Fibroblast of skin of right quadriceps (primary cell): ENCODE results near the gene MGAT5B.
A peak's percentile ranks its signal among the peaks of the same experiment; 100 is the strongest.

Experiments
- DNase-seq: peaks from one replicate; pipeline ENCODE4 v3.0.0-alpha.2; 2013

Gene MGAT5B

DNA sequence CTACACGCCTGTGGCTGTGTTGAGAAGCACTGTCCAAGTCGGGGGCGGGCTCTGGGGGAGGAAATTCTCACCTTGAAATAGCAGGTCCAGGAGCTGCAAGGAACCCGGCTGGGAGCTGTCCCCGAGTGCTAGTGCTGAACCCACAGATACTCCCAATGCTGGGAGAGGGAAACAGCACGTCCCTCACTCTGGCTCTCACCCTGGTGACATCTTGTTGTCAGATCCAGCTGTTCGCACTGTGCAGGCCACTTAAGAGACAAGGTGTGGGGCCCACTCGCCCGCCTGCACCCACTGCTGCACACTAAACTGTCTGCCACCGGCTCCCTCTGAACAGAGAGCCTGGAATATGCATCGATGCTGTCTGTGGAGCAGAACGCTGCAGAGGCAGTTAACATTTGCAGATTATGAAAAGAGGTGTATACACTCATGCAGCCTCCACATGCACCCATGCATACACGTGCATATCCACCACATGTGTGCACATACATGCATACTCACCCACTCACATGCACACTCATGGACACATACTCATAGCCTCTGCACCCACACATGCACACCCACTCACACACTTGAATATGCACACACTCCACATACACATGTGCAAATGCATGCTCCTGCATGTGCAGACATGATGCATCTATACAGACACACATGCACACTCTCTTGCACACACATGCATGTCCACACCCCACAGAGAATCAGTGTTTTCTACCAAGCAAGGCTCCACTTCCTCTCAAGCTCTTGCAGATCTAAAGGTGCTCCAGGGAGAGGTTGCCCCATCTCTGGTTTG, 42.0 kb downstream of the MGAT5B start:
- DNase-seq, result peak; percentile 30

GRCh38 chr17:76911299-76912017, 43.3 kb downstream of the MGAT5B start:
- no peak for DNase-seq

DNA sequence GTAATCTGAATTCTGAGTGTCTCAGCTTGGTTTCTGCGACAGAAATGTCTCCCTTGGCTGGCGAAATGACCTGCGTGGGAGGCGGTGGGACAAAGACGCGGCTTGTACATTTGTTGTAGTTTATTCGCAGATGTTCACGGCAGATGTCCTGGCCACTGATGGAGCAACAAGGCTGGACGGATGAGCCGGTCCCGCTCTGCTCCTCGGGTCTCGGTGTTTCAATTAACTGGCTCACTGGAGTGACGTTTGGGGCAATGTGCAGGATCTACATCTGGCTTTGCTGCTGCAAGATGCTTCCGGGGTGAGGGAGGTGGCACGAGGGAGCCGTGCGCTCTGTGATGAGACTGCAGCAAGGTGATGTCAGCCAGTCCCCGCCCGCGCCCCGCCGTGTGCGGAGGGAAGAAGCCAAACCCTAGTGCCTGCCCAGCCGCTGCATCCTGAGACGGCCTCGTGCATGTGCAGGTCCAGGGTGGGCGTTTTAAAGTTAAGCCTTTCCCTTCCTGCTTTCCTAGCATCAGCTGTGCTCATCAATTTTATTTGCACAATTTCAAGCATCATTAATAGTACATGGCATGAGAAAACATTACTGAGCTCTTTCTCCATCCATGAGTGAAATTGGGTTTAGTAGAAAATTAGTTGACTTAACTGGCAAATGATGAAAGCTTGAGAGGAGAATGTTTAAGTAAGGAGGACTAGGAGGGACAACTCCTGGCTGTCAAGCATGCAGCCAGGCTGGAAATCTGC, 44.4 kb downstream of the MGAT5B start:
- no peak for DNase-seq

GRCh38 chr17:76914937-76915336, 46.7 kb downstream of the MGAT5B start:
- no peak for DNase-seq

DNA sequence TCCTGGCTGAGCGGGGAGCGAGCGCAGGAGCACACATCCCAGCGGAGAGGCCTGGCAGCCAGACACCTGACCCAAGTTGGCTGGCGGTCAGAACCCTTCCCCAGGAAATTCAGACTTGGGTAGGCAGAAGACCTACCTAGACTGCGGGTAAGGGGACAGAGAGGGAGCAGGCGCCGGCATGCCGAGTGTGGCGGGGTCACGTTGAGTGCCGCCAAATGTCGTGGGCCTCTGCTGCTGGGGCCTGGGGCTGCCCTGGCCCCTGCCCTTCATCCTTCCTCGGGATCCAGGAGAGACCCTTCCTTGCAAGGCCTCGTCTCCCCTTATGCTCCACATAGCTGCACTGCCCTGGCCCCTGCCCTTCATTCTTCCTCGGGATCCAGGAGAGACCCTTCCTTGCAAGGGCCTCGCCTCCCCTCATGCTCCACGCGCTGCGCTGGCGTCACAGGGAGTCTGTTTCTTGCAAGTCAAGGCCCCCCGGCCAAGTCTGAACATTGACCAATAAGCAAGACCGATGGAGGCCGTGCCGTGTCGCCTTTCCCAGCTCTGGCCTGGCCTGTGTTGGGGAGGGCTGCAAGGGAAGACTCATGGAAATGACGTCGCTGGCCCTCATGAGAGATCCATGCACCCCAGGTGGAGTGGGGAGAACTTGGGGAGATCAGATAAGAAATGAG, 47.8 kb downstream of the MGAT5B start:
- no peak for DNase-seq

- DNase-seq, result no peak
Measured at GRCh38 chr17:76917829-76918228, 49.6 kb downstream of the MGAT5B start.

DNA sequence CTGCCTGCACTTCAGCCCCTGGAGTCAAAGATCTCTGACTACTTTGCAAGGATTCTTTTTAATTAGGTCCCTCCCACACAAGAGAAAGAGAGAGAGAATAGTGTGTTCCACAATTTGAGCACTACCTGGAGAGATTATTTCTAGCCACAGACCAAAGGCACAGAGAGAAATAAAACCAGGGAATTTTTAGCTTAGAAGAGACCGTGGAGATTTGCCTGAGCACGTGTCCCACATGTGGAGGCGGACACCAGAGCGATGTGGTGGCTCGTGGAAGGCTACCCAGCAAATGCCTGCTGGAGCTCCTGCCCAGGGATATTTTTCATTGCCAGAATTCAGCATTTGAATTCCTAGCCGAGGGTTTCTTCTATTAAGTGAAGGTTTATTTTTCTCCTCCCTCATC, 50.6 kb downstream of the MGAT5B start:
- DNase-seq, result no peak

DNA sequence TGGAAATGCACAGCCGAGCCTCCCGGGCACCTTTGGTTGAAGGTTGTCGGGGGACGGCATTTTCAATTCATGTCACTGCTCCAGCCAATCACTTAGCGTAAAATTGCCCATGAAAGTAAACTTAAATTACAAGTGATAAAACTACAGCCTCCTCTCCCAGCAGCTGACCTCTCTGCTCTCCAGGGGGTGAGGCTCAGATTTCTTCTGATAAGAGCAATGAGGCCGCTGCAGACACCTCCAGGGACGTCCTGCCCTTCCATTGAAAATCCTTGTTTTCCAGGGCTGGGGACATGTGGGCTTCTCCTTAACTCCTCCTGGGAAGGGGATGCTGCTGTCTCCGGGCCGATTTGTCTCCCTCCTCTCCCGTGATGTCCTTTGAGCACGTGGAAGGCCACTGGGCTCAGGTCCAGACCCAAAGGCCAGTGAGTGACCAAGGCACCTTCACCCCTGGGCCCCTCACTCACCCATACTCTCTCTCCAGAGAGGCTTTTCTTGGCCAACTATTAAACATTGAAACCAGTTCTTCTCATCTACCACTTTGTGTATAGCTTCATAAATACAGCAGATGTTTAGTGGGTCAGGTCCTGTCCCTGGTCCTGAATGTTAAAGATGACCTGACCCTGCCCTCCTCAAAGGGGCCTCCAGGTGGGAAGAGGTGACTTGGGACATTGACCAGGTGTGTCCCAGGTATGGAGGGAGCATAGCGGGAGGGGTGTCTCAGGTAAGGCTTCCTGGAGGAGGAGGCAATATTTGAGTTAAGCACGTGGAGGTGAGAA, 52.3 kb downstream of the MGAT5B start:
- DNase-seq, result no peak

GRCh38 chr17:76921340-76922036, 53.3 kb downstream of the MGAT5B start:
- DNase-seq, result no peak

DNA sequence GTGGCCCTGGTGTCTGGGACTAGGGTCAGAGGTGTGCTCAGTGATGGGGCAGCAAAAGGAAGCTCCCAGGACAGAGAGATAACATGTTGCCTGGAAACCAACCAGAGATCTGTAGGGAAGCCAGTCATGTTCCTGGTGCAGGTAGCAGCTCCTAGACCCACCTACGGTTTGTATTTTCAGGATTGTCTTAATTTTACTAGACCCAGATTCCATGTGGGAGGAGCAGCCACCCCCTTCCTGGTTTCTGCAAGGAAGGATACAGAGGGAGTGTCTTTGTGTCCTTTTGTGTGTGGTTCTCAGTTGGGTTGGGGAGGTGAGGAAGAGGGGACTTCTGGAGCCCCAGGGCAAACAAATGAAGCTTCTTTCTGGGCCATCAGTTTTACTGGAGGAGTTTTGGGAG, 53.9 kb downstream of the MGAT5B start:
- no peak for DNase-seq

- DNase-seq, result no peak
Measured at GRCh38 chr17:76922967-76923366, 54.8 kb downstream of the MGAT5B start.

DNA sequence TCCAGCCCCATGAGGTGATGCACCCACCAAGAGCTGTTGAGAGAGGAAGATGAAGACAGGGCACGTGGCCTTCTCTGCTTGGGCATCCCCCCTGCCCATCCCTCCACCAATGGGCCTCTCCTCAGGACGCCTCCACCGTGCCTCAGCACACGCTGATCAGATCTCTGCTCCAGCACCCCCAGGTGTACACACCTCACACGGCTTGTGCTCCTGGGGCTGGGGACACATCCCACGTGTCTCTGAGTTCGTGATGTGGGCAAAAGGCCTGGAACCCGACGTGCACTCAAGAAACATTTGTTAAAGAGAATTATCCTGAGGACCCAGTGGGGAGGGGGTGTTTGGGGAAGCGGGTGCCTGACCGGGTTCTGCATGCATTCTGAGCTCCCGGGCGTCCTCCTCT, 55.3 kb downstream of the MGAT5B start:
- DNase-seq, result no peak

DNA sequence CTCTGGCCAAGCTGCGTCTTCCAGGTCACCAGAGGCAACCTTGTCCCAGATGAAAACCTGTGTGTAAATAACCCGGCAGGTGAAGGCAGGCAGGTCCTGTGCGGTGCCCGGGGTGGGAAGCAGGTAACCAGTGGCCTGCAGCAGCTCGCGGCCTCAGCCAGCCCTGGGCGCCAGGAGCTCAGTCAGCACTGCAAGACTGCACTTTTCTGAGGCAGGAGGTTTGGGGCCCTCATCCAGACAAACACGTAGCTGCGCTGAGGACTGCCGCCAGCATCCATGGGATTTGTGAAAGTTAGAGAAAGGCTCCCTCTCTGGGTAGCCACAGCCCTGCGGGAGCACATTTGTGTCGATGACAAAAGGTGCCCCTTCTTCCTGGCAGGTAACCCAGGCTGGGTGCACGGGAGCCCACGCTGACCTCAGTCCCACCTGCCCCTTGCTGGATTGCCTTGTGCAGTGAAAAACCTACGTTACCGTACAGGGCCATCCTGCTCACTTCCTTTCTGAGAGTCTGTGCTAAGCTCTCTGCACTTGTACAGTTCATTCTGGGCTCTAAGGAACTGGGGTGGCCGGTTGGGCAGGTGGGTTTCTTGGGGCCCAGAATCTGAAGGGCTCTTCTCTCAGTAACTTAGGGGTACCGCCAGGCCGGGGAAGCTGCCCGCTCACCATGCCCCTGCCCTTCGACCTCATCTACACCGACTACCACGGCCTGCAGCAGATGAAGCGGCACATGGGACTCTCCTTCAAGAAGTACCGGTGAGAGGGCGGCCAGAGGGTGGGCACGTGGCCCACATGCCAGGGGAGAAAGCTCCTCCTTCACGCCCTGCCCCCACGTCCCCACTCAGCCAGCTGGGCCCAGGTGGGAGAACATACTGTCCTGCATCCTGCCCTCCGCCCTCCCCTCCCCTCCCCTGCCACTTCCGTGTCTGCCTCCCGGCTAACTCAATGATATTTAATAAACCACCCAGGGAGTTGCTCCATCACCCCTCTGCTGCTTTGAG, 56.4 kb downstream of the MGAT5B start:
- DNase-seq, result no peak

GRCh38 chr17:76925441-76925891, 57.3 kb downstream of the MGAT5B start:
- no peak for DNase-seq

- no peak for DNase-seq
Measured at GRCh38 chr17:76926237-76926866, 58.1 kb downstream of the MGAT5B start.

- no peak for DNase-seq
Measured at GRCh38 chr17:76927577-76927976, 59.4 kb downstream of the MGAT5B start.

DNA sequence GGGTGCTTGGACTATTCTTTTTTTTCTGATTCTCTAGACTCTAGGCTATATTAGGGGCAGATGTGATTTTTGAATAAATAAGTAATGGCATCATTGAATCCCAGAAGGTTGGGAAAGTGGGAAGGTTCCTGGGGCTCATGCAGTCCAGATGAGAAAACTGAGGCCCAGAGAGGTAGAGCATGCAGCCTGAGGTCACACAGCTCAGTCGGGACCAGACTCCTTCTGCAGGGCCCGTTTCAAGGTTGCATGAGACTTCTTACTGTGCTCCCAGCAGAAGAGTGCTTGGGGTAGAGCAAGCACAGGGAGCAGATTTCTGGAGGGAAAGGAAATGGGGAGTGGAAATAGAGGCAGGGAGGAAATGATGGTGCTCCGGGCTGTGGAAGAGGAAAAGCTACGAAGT, 59.8 kb downstream of the MGAT5B start:
- no peak for DNase-seq

DNA sequence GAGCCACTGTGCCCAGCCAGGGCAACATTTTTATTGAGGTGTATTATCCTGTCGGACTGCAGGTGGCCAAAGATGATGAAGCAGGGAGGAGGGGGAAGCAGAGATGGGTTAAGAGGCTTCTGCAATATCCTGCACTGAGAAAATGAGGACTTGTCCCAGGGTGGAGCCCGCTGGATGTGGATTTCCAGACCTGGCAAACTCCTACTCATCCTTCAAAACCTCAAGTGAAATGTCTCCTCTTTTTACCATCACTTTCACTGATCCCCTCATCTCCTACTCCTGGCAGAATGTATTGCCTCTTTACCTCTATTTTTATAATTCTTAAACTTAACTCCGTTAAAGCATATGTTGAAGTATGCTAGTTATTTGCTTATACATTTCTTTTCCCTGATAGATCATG, 60.9 kb downstream of the MGAT5B start:
- no peak for DNase-seq

DNA sequence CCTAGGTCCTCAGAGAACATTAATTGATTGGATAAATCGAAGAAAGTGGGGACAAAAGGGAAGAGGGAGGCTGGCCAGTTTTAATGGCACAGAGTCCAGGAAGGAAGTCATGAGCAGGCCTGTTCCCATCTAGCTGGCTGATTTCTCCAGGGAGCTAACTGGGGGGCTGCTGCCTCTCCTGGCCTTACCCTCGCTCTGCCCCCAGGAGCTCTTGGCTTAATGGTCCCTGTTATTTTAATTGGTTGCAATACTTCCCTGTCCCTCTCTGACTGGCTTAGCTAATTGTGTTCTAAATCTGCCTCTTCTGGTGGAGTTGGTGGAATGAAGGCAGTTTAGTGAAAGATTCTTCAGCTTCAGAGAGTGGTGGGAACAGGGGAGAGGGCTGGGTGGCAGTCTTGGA, 61.4 kb downstream of the MGAT5B start:
- no peak for DNase-seq

DNA sequence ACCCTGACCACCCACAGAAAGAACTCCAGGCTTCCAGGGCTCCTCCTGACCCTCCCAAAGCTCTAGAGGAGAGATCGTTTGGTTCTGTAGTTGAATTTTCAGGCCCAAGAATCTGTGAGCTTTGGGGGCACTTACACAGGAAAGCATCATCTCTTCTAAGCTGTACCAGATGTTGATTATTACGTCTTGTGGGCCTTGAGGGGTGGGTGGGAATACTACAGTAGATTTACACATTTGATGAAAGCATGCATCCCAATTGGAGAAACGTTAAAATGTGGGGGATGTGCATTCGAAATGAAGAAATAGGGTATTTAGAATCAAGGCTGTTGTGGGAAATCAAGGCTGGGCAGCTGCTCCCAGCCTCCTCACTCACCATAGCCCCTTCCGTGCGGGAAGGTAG, 61.9 kb downstream of the MGAT5B start:
- DNase-seq, result peak; percentile 10
